GM12872 (cell line): Measurements from ENCODE around the gene GNG7.

Source experiments
- CTCF ChIP-seq: IDR thresholded peaks from 3 replicates; pipeline ENCODE4 v1.5.1; 2011; ENCODE audit warnings: low read depth, mild to moderate bottlenecking, low read length, moderate library complexity; ENCODE audit not compliant: insufficient read depth

Gene GNG7

GRCh38 chr19:2636897-2637683 is 65.4 kb downstream of the GNG7 start:
- TF ChIP-seq CTCF = peak; percentile 78

GRCh38 chr19:2636141-2636896 is 66.2 kb downstream of the GNG7 start:
- TF ChIP-seq CTCF = no peak

GRCh38 chr19:2634960-2635359 is 67.5 kb downstream of the GNG7 start:
- no peak for TF ChIP-seq CTCF

- TF ChIP-seq CTCF = no peak
Observed at GRCh38 chr19:2634228-2634951, 68.1 kb downstream of the GNG7 start.

GRCh38 chr19:2633693-2634075 is 68.8 kb downstream of the GNG7 start:
- TF ChIP-seq CTCF = no peak

- TF ChIP-seq CTCF = no peak
Observed at GRCh38 chr19:2631213-2631821, 71.2 kb downstream of the GNG7 start.
